RWPE1 (cell line): ENCODE data around the gene INPP4B.

Source experiments
- CTCF ChIA-PET: fragments of 350-600 bp; sonication (Branson Sonifier 250); formaldehyde crosslinking; extraction: SDS; loops from one replicate; lab custom pipeline; 2021; lab: Yijun Ruan, JAX
- POLR2A ChIA-PET: fragments of 400-600 bp; formaldehyde crosslinking; extraction: SDS; loops from one replicate; lab custom pipeline; 2020; ENCODE audit warnings: antibody characterized with exemption; ENCODE audit not compliant: low non-redundant PET; lab: Yijun Ruan, JAX
- DNase-seq: peaks from one replicate; pipeline ENCODE4 v3.0.0; 2012; ENCODE audit warnings: low spot score
- H3K27ac ChIP-seq: fragments of 450-650 bp; 2 replicates; pipeline ENCODE4 v1.5.1; 2017
- TF ChIP-seq, protein P1 (sequence below): fragments of 450-650 bp; conservative IDR thresholded peaks from 2 replicates; pipeline ENCODE4 v1.5.1; 2017; ENCODE audit warnings: low read depth, mild to moderate bottlenecking

INPP4B gene

DNA sequence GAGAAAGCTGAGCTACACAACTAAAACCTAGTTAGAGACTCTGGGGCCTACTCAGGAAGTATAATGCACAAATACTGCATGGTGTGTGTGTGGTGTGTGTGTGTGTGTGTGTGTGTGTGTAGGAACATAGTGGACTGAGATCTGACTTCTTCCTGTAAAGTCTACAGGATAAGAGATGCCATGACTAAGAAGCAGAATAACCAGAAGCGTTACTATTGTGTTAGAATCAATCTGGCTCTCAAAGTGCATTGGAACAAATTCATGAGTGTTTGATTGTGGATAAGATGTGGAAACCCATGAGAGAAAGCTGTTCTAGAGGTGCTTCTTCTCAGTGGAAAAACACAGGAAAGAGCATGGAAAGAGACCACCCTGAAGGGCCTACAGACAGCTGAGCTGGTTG, 302.1 kb downstream of the INPP4B start:
- no peak for DNase-seq
- POLR2A ChIA-PET = no interaction called here
- TF ChIP-seq, protein P1, sequence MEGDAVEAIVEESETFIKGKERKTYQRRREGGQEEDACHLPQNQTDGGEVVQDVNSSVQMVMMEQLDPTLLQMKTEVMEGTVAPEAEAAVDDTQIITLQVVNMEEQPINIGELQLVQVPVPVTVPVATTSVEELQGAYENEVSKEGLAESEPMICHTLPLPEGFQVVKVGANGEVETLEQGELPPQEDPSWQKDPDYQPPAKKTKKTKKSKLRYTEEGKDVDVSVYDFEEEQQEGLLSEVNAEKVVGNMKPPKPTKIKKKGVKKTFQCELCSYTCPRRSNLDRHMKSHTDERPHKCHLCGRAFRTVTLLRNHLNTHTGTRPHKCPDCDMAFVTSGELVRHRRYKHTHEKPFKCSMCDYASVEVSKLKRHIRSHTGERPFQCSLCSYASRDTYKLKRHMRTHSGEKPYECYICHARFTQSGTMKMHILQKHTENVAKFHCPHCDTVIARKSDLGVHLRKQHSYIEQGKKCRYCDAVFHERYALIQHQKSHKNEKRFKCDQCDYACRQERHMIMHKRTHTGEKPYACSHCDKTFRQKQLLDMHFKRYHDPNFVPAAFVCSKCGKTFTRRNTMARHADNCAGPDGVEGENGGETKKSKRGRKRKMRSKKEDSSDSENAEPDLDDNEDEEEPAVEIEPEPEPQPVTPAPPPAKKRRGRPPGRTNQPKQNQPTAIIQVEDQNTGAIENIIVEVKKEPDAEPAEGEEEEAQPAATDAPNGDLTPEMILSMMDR = no peak
- H3K27ac ChIP-seq = no peak overlapping the region
- CTCF ChIA-PET = interaction anchor here (1.0 kb wide), 1 partner anchor 11 kb away, joined by 6 read pairs; no protein-coding TSS in a partner anchor

- CTCF ChIA-PET = no interaction called here
- TF ChIP-seq, protein P1 = no peak
Measured at GRCh38 chr4:142540483-142540804, 305.7 kb downstream of the INPP4B start.

DNA sequence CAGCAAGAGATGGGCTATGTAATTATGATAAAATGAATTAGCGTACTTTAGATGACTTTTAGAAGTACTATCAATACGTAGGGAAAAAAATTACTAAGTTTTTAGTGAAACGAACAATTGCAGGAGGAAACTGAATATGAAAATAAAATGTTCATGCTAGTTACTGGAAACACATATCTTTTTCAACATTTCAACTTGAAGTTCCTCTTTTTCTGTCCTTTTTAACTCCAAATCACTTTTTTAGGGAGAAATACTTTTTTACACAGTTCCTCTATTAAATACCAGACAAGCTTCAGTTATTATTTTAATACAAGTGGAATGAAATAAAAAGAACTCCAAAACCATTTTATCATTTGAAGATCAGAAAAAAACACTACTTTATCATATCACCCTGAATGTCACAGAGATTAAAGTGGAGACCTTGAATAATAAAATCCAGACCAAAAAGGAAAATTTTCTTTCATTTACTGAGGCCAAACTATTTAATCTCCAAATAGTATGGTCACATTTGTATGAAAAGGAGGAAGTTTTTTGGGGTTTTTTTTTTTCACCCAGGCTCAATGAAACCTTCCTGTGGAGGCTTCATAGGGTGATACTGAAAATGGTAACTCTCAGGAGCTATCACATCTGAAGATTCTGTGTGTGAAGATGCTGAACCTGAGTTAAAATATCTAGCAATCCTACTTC, 306.2 kb downstream of the INPP4B start:
- no peak for DNase-seq
- ChIA-PET CTCF (no interaction called here), POLR2A (no interaction called here)
- H3K27ac ChIP-seq = no peak overlapping the region
- TF ChIP-seq, protein P1 = no peak

More at GRCh38 chr4:142540483-142540804, 305.7 kb downstream of the INPP4B start:
- H3K27ac ChIP-seq = no peak overlapping the region
- POLR2A ChIA-PET = no interaction called here
- no peak for DNase-seq

- TF ChIP-seq, protein P1 = no peak
- no peak overlapping the region for H3K27ac ChIP-seq
- ChIA-PET POLR2A (no interaction called here), CTCF (no interaction called here)
- DNase-seq = peak; percentile 7
Measured at GRCh38 chr4:142535009-142535408, 311.1 kb downstream of the INPP4B start.

DNA sequence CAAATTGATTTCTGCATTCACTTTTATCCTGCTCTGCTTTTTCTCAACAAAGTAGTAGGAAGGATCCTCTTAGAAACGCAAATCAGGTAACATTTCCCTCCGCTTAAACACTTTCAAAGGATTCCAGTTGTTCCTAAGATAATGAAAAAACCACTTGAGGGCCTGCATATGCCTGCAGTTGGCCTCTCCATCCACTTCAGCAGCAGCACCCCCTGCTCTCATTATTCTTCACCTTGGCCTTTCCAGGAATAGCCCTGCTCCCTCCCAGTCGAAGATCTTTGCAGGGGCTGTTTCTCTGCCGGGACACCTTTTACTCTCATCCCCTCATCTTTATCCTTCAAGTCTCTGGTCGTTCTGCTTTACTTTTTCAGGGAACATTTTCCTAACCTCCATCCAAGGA, 314.0 kb downstream of the INPP4B start:
- no peak overlapping the region for H3K27ac ChIP-seq
- ChIA-PET POLR2A (no interaction called here), CTCF (no interaction called here)
- no peak for DNase-seq
- TF ChIP-seq, protein P1 = no peak

DNA sequence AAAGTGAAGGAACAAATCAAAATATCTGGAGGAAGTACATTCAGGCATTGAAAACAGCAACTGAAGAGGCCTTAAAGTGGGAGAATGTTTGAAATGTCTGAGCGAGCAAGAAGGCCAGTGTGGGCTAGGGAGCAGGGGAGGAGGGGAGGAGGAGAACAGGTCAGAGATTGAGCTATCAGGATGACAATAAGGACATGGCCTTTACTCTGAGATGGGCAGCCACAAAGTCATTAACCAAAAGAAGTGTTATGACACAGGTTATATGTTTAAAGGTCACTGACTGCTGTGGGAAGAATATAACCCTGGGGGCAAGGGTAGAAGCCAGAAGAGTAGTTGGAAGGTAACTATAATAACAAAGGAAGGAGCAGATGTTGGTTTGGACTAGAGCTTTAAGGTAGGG, 315.4 kb downstream of the INPP4B start:
- CTCF ChIA-PET = interaction anchor here (0.6 kb wide), 1 partner anchor 517 kb away, joined by 3 read pairs; no protein-coding TSS in a partner anchor
- TF ChIP-seq, protein P1 = no peak
- DNase-seq = no peak
- no peak overlapping the region for H3K27ac ChIP-seq
- POLR2A ChIA-PET = no interaction called here
